Skeletal muscle cell (primary cell): ENCODE results near the gene ASB4.

ENCODE experiments used
- DNase-seq: peaks from one replicate; pipeline ENCODE4 v3.0.0-alpha.2; 2010; ENCODE audit warnings: low read depth
- H3K4me3 ChIP-seq: 2 replicates; pipeline ENCODE4 v1.5.1; 2011; ENCODE audit warnings: low read depth, mild to moderate bottlenecking, control low read depth, low read length, moderate library complexity

Gene ASB4

GRCh38 chr7:95517458-95517857 is 31.7 kb downstream of the ASB4 start:
- no peak overlapping the region for H3K4me3 ChIP-seq
- no peak for DNase-seq

- no peak overlapping the region for H3K4me3 ChIP-seq
- DNase-seq = no peak
These were observed 32.1 kb downstream of the ASB4 start for GRCh38 chr7:95517870-95518269.

- no peak overlapping the region for H3K4me3 ChIP-seq
- DNase-seq = no peak
These were observed 34.4 kb downstream of the ASB4 start for GRCh38 chr7:95520136-95520535.

GRCh38 chr7:95525503-95525902 is 39.8 kb downstream of the ASB4 start:
- H3K4me3 ChIP-seq = no peak overlapping the region
- DNase-seq = no peak

GRCh38 chr7:95526128-95526738 is 40.5 kb downstream of the ASB4 start:
- no peak overlapping the region for H3K4me3 ChIP-seq
- no peak for DNase-seq

- DNase-seq = peak; percentile 3
- H3K4me3 ChIP-seq = no peak overlapping the region
These were observed 41.5 kb downstream of the ASB4 start for GRCh38 chr7:95527033-95527775.

GRCh38 chr7:95527776-95528250 is 42.1 kb downstream of the ASB4 start:
- no peak for DNase-seq
- H3K4me3 ChIP-seq = no peak overlapping the region

GRCh38 chr7:95529701-95530100 is 44.0 kb downstream of the ASB4 start:
- no peak for DNase-seq
- H3K4me3 ChIP-seq = no peak overlapping the region

GRCh38 chr7:95530881-95531280 is 45.1 kb downstream of the ASB4 start:
- no peak overlapping the region for H3K4me3 ChIP-seq
- no peak for DNase-seq

GRCh38 chr7:95531605-95532219 is 46.0 kb downstream of the ASB4 start:
- DNase-seq = no peak

GRCh38 chr7:95534796-95535195 is 49.1 kb downstream of the ASB4 start:
- no peak overlapping the region for H3K4me3 ChIP-seq
- no peak for DNase-seq

More at GRCh38 chr7:95531605-95532219, 46.0 kb downstream of the ASB4 start:
- H3K4me3 ChIP-seq = no peak overlapping the region

GRCh38 chr7:95535662-95536061 is 49.9 kb downstream of the ASB4 start:
- H3K4me3 ChIP-seq = no peak overlapping the region
- no peak for DNase-seq

GRCh38 chr7:95536656-95537311 is 51.0 kb downstream of the ASB4 start:
- DNase-seq = no peak
- no peak overlapping the region for H3K4me3 ChIP-seq

- no peak for DNase-seq
- no peak overlapping the region for H3K4me3 ChIP-seq
These were observed 51.7 kb downstream of the ASB4 start for GRCh38 chr7:95537468-95537867.

- DNase-seq = no peak
- H3K4me3 ChIP-seq = no peak overlapping the region
These were observed 53.7 kb downstream of the ASB4 start for GRCh38 chr7:95539426-95539825.

GRCh38 chr7:95540366-95540765 is 54.6 kb downstream of the ASB4 start:
- H3K4me3 ChIP-seq = no peak overlapping the region
- DNase-seq = no peak

GRCh38 chr7:95543312-95543711 is 57.6 kb downstream of the ASB4 start:
- no peak for DNase-seq
- H3K4me3 ChIP-seq = no peak overlapping the region

- DNase-seq = no peak
- no peak overlapping the region for H3K4me3 ChIP-seq
These were observed 58.4 kb downstream of the ASB4 start for GRCh38 chr7:95544171-95544570.

GRCh38 chr7:95545007-95545615 is 59.4 kb downstream of the ASB4 start:
- DNase-seq = peak; percentile 11
- H3K4me3 ChIP-seq = peak overlapping the region; percentile 11

- no peak for DNase-seq
- no peak overlapping the region for H3K4me3 ChIP-seq
These were observed 59.9 kb downstream of the ASB4 start for GRCh38 chr7:95545673-95546072.
